GM10847 (cell line): ENCODE results near the gene SYN1.

Experiments used
- POLR2A ChIP-seq: IDR thresholded peaks from 2 replicates; pipeline ENCODE4 v1.6.1; 2011; ENCODE audit not compliant: insufficient read length; ENCODE audit errors: extremely low read depth

Gene SYN1

DNA sequence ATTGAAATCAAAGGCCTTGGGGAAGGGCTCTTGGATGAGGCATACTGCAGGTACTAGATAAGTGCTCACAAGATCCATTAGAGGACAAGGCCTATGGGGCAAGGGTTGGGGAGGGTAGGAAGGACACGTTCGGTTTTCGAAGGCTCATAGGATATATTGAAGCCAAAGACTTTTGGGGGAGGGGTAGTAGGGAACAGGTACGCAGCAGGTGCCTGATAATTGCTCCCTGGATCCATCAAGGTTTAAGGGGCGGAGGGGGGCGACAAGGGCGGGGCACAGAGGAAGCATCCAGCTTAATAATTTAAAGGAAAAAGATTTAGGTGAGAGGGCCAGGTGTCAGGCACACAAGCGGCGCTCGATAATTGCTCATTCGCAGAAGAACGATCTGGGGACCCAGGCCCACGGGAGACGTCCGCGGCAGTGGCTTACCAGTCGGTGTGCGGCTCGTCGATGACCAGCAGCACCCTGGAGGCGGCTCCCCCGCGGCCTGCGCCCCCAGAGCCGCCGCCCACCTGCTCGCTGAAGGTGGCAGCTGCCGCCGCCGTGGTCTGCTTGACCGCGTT, 653 bp downstream of the SYN1 start:
- no peak for TF ChIP-seq POLR2A

DNA sequence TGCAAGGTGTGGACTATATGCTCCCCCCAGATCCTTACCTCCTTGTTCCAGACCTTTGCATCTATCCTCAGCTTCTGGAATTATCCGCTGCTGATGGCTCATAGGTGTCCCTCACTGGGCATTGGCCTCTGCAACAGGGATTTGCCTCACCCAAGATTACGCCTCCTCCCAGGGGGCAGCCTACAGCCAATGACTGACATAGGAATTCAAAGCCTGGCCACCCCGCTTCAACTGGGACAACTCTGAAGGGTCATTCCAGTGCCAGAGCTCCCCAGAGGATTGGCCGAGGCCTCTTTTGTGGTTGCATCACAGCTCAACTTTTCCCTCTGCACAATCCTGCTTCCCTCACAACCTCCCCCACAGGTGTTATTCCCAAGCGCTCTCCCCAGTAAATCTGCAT, 5.0 kb downstream of the SYN1 start:
- no peak for TF ChIP-seq POLR2A

DNA sequence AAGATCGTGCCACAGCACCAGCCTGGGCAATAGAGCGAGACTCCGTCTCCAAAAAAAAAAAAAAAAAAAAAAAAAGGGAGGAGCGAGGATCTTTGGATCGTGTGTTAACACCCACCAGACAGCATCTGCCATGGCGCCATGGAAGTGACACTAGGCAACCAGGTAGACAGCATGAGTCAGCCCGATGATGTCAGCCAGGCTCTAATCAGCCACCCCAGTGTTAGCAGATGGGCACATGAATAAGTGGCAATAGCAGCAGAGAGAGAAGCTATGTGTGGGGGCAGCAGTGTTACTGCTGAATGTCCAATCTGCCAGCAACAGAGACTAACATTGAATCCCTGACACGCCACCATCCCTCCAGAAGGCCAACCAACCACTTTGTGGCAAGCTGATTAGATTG, 6.6 kb downstream of the SYN1 start:
- TF ChIP-seq POLR2A = no peak

DNA sequence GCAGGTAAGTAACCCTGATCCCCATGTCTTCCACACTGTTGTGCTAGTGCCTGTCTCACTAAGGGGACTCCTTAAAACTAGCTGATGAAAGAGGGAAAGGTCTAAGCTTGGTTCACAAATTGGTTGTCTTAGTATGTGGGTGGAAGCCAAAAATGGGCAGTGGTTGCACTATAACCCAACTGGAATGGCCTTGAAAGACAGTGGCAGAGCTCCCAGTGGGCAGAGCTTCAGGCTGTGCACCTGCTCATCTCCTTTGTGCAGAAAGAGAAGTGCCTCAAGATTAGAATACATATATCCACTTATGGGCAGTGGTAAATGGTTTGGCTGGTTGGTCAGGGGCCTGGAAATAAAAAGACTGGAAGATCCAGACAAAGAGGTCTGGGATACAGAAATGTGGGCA, 7.2 kb downstream of the SYN1 start:
- TF ChIP-seq POLR2A = no peak

DNA sequence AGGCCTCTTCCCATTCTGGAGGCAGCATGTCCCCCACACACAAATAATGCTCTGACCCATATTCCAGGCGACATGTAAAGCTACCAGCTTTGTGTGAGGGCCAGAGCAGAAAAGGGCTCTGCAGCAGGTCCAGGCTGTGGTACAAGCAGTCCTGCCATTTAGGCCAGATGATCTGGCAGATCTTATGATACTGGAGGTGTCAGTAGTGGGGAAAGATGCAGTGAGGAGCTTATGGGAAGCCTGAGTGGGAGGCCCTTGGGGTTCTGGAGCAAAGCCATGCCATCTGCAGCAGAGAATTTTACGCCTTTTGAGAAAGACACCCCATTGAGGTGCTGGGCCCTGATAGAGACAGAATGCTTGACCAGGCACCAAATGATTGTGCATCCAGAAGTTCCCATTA, 7.7 kb downstream of the SYN1 start:
- TF ChIP-seq POLR2A = no peak

DNA sequence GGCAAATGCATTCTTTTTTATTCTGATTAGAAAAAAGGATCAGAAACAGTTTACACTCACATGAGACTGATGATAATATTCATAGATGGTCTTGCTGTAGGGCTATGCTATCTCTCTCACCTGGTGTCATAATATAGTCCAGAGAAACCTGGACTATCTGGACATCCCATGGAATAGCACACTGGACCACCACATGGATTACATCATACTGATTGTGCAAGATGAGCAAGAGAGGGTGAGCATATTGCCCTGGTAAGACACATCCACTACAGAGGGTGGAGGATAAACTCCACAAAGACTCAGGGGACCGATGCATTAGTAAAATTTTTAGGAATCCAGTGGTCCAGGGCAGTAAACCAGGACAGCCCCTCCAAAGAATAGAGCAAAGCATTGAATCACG, 8.2 kb downstream of the SYN1 start:
- TF ChIP-seq POLR2A = no peak

DNA sequence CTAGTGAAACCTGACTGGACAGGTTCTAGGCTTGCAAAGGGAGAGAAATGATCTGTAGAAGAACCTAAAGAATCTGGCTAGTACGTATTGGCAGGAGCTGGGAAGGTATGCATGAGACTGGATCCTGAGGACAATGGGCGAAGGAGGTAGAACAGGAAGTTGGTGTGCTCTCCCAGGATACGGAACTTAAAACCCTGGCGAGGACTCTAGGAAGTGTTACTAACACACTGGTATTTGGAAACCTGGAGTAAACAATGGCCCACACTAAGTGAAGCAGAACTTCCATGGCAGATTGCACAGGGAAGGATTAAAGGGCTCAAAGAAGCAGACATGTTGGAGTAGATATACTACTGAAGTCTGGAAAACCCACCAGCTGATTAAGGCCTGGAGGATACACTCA, 9.1 kb downstream of the SYN1 start:
- TF ChIP-seq POLR2A = no peak

DNA sequence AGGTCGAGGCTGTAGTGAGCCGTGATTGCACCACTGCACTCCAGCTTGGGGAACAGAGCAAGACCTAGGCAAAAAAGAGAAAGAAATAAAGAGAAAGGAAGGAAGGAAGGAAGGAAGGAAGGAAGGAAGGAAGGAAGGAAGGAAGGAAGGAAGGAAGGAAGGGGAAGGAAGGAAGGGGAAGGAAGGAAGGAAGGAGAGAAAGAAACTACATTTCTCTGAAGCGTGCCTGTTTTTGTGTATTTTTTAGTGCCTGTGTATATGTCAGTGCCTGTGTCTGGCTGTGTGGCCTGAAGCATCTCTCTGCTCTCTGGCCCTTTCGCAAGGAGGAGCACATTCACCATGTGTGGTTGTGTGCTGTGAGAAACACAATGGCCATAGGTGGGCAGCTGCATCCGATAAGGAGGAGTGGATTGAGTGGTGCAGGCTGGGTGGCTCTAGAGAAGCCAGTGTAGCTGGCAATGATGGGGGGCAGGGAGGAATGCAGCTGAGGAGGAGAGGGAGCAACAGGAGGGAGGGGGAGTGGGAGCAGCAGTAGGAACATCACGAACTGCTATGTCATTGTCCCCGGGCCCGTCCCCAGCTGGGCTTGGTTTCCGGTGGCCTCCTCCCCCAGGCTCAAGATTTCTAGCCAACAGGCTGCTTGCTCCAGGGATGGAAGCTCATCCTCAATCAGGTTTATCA, 11.4 kb downstream of the SYN1 start:
- no peak for TF ChIP-seq POLR2A

DNA sequence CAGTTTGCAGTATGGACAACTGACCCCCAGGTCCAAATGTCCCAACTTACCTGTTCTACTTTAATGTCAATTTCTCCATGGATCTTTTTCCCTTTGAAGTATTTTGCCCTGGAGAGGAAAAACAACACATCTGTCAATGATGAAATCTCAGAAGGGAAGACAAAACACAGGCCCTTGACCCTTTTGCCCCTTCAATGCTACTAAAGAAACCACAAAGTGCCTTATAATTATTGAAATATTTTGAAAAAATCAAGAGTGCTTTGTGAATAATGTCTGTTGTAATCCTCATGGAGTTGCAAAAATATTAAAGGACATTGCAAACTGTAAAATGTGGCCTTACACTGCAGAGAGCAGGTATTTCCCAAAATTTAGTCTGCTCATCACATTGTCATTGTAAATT, 12.6 kb downstream of the SYN1 start:
- no peak for TF ChIP-seq POLR2A

DNA sequence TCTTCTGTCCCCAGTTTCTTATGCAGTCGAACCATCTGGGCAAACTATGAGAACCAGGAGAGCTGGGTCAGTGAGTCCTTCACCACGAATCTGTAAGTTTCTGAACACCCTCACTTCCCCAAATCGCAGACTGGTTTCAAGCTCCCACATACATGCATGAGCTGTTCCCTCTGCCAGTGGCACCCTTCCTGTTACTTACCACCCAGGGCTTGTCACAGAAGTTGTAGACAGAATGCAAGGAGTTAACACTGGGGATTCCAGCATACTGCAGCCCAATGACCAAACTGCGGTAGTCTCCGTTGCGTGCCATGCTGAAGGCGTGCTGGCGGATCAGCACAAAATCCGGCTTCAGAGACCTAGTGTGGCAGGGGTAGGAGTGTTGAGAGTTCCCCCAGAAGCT, 14.6 kb downstream of the SYN1 start:
- TF ChIP-seq POLR2A = no peak

DNA sequence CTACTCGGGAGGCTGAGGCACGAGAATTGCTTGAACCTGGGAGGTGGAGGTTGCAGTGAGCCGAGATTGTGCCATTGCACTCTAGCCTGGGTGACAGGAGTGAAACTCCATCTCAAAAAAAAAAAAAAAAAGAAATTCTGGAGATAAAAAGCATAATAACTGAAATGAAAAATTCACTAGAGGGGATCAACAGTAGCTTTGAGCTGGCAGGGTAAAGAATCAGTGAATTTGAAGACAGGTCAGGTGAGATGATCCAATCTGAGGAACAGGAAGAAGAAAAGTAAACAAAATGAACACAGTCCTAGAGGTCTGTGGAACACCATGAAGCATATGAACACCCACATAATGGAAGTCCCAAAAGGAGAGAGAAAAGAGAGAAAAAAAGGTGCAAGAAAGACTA, 22.4 kb downstream of the SYN1 start:
- TF ChIP-seq POLR2A = no peak

DNA sequence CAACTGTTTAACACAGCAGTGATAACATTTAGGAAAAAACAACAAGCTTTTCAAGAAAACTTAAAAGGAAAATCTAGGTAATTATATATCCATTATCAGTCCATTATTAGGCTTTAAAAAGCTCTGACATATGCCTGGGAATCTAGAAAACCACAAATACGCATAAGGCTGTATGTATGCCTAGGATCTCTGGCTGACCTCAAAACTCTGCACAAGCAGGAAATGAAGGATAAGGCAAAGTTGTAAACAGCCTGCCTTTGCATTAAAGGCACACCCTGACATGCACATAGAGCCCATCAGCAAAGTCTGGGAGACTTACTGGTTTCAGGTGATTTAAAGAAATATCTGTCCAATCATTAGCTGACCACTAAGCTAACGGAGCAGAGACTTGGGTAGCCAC, 23.4 kb downstream of the SYN1 start:
- no peak for TF ChIP-seq POLR2A

DNA sequence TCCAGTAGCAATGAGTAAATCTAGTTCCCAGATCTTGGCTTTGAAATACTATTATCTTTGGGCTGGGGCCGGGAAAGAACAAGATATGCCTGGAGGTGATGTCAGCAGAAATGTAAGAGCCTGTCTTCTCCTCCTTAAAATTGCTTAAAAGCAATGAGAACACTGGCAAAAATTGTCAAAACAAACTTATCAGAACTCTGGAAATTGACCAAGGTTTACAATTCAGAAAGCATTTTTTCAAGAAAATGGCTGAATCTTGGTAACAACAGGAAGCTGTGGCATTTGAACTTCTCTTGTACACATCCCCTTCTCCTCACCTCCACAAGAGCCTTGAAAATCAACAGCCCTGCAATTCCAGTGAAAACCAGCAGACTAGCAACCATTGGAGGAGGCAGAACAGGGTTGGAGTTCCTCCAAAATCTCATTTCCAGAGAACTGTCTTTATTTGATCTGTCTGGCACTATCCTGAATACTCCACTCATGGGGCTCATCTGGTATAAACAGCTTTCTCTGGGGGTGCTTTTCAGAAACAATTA, 23.9 kb downstream of the SYN1 start:
- TF ChIP-seq POLR2A = no peak

DNA sequence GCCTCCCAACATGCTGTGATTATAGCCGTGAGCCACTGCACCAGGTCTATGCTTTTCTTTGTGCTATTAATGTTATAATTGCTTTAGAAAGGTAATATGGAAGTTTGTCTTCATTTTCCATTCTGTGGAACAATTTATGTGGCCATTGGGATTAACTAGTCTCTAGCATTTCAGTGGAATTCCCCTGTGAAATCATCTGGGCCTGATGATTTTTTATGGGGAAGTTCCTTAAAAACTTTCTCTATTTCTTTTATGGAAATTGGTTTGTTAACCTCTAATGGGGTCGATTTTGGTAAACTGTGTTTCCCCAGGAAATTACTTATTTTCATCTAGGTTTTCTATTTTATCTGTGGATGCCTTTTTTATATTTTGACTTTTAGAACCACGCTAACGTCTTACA, 26.1 kb downstream of the SYN1 start:
- TF ChIP-seq POLR2A = no peak

DNA sequence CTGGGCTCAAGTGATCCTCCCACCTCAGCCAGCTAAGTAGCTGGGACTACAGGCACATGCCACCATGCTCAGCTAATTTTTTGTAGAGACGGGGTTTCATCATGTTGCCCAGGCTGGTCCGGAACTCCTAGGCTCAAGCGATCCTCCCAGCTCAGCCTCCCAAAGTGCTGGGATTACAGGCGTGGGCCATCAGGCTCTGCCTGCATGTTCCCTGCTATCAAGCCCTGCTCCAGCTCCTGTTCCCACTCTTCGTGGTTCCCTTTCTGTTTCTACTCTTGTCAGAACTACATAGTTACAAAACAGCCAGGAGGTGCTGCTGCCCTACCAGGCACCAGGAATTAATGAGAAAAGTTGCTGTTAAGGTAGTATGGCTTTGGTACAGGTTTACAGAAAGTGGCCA, 28.7 kb downstream of the SYN1 start:
- no peak for TF ChIP-seq POLR2A

DNA sequence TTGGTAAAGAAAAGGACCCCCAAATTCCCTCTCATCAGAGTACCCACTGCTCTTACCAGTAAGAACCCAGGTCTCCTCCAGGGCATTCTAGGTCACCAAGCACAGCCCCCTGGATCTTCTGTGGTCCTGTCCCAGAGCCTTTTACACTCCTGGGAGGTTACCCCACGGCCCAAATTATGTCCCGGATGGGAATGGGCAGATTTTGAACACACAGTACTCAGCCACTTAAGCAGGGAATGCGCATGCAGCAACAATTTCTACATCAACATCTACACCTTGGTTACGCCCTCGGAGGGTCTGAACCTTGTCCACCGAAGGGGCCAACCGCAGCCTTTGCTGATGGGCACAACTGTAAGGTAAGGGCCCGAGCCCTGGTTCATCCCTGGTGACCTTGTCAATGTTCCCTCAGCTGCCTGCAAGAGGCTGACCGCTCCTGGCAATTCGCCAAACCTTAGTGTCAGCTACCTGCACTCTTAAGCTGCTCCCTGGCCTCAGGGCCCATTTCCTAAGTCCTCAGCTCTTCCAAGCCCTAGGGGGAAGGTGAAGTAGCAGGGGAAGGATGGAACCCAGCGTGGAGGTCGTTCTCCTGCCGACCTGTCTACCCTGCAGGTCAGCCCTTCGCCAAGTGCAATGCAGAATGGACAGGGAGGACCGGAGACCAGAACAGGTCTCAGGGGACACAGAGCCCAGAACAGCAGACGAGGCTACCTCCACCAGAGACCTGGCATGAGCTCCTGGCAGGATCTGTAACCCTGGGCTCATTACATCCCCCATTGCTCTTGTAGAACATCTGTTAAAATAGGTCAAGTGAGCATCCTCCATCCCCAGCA, 31.5 kb downstream of the SYN1 start:
- no peak for TF ChIP-seq POLR2A

DNA sequence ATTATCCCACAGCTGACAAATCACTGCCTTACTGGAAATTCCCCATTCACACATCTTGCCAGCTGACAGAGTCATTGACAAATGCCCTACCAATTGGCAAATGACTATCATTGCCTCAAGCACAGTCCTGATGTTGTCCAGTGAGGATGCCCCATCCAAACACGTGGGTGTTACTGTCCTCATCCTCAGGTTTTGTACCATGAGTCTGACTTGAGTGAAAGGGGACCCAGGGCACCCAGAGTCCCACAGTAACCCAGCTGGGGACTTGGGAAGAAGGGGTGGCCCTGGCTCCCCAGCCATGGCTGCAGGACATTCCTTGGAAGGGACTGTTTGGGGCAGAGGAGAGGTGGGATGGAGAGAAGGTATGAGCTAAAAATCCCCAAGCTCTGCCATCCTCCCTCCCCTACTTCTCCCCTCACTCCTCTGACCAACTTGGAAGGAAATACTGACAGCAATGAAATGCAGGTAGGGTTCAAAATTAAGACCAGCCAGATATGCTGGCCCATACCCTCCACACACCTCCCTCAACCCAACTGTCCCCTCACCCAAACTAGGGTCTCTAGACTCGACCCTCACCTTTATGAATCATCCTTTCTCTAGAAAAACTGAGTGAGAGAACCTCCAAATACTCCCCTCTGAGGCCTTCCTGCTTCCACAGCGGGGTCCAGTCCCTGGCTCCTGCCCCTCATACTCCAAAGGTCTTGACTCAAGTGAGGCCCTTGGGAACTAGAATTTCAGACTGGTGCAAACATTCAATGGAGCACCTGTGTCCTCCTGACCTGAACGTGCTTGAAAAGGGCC, 32.4 kb downstream of the SYN1 start:
- no peak for TF ChIP-seq POLR2A
